Natural killer cell (primary cell): ENCODE data around the gene RTN4R. TPM values are rescaled to one million over a fixed set of nuclear protein-coding genes. Genes with fewer than 3 reads are reported as not detected.

Experiments
- ATAC-seq, 3 donors: fragments of 150-1000 bp in 2 of 3; fragments of 200-7000 bp in 1 of 3; cut with Tn5 transposase; 1 replicate in 1 of 3; 2 replicates in 2 of 3; pipeline ENCODE4 v1.10.0; 2021; ENCODE audit warnings: mild to moderate bottlenecking in 2 of 3, moderate library complexity in 2 of 3
- DNase-seq, 2 donors: peaks; one replicate each; pipeline versions ENCODE4 v3.0.0 to v3.0.0-alpha.2; 2013 to 2021; ENCODE audit warnings: mixed read lengths in 1 of 2
- H3K27ac ChIP-seq: one replicate; pipeline ENCODE4 v1.5.1; 2013; ENCODE audit warnings: mild to moderate bottlenecking, low read length
- H3K27me3 ChIP-seq: one replicate; pipeline ENCODE4 v1.6.1; 2013; ENCODE audit warnings: low read length; ENCODE audit not compliant: control insufficient read depth, insufficient read depth
- H3K36me3 ChIP-seq: one replicate; pipeline ENCODE4 v1.6.1; 2013; ENCODE audit warnings: low read length; ENCODE audit not compliant: control insufficient read depth, insufficient read depth
- H3K4me1 ChIP-seq: one replicate; pipeline ENCODE4 v1.6.1; 2013; ENCODE audit warnings: low read length; ENCODE audit not compliant: control insufficient read depth, insufficient read depth
- H3K4me3 ChIP-seq: one replicate; pipeline ENCODE4 v1.5.1; 2013; ENCODE audit warnings: low read length
- H3K9me3 ChIP-seq: one replicate; pipeline ENCODE4 v1.6.1; 2013; ENCODE audit warnings: low read length; ENCODE audit not compliant: control insufficient read depth, insufficient read depth
- H3K27ac Mint-ChIP-seq, 2 donors: one replicate each; pipeline ENCODE4 v1.8.0; 2022; ENCODE audit warnings: mild to moderate bottlenecking in 2 of 2, mixed read lengths in 2 of 2, moderate library complexity in 1 of 2
- H3K27me3 Mint-ChIP-seq, 2 donors: one replicate each; pipeline ENCODE4 v1.8.0; 2022; ENCODE audit warnings: low read depth in 2 of 2, mixed read lengths in 2 of 2
- H3K36me3 Mint-ChIP-seq: one replicate; pipeline ENCODE4 v1.8.0; 2022; ENCODE audit warnings: mixed read lengths
- H3K4me1 Mint-ChIP-seq, 2 donors: one replicate each; pipeline ENCODE4 v1.8.0; 2022; ENCODE audit warnings: mixed read lengths in 2 of 2
- H3K4me3 Mint-ChIP-seq: one replicate; pipeline ENCODE4 v1.8.0; 2022; ENCODE audit warnings: mild to moderate bottlenecking, moderate library complexity, mixed read lengths
- H3K9me3 Mint-ChIP-seq, 2 donors: one replicate each; pipeline ENCODE4 v1.8.0; 2022; ENCODE audit warnings: mixed read lengths in 2 of 2
- CTCF ChIP-seq: fragments of 200-600 bp; IDR thresholded peaks from one replicate; pipeline ENCODE4 v1.8.0; 2022; ENCODE audit warnings: antibody characterized with exemption
- WGBS: methylation state at CpG from one replicate; pipeline ENCODE4 v1.1.7; 2013; ENCODE audit warnings: missing lambda C conversion rate; ENCODE audit not compliant: insufficient coverage; 5-methylcytosine and 5-hydroxymethylcytosine counted together
- intact Hi-C: fragments of 100-400 bp; cut with micrococcal nuclease; formaldehyde crosslinking; loops from one replicate; pipeline ENCODE4 v1.14.2; 2022
- total RNA-seq, 4 donors: library from RNA; stranded (reverse); fragments of 120-200 nt in 1 of 4; gene quantifications; one replicate each; pipeline versions ENCODE4 v1.2.3 to v1.2.4, GENCODE V29; 2013 to 2022

RTN4R gene
- total RNA-seq, 3 donors from 2014 or later (not counting 1 experiment from before 2014, with no cell fraction given): 1.2 to 2.9 (median 1.6) TPM

DNA sequence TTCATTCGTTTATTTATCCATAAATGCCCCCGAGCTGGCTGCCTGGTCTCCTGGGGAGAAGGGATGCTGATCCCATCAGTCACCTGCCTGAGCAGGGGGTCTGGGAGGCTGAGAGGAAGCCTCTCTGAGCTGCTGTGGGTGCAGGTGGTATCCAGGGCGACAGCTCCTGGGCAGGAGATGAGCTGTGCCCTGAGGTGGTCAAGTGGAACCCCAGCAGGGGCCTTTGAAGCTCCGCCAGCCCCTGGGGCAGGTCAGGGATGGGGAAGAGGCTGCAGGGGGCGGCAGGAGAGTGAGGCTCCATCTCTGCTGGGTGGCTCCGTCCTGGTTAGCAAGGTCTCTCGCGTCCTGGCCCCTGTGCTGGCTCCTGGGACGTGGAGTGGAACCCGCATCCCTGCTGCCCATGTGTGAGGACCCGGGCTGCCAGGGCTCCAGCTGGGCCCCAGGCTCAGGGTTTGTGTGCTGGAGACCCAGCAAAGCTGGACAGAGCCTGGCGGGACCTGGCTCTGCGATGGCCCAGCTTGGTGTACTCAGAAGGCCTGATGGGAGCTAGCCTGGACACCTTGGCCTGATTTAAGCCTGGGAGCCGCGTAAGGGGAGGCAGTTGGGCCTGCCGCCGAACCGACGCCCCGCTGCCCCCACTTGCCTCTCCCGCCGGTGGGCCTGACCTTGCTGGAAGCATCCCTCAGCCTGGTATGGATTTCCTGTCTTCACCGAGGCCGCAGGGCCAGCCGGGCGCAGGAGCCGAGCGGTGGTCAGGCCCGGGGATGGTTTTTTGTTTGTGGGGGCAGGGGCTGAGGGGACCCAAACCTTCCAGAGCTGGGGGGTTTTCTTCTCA, 44.5 kb downstream of the RTN4R start:
- Histone ChIP-seq H3K27me3 (no peaks in the 10 kb centered on the region), H3K36me3 (no peaks in the 10 kb centered on the region), H3K9me3 (no peaks in the 10 kb centered on the region), H3K4me1 (no peaks in the 10 kb centered on the region), H3K27ac (no peak overlapping the region), H3K4me3 (no peak overlapping the region)
- no peak for TF ChIP-seq CTCF
- no peak overlapping the region for H3K27ac Mint-ChIP-seq
- intact Hi-C loops: no loop called here
- H3K36me3 Mint-ChIP-seq: no peaks in the 10 kb centered on the region
- H3K4me3 Mint-ChIP-seq: no peak overlapping the region
- H3K9me3 Mint-ChIP-seq: no peaks in the 10 kb centered on the region
- H3K27me3 Mint-ChIP-seq: no peaks in the 10 kb centered on the region
- peaks cover 0 to 6% of the 10 kb centered on the region in 2 donors for H3K4me1 Mint-ChIP-seq
- ATAC-seq (no peak), DNase-seq (no peak)
- WGBS: 87% methylated on average over 29 of the region's 29 CpGs

DNA sequence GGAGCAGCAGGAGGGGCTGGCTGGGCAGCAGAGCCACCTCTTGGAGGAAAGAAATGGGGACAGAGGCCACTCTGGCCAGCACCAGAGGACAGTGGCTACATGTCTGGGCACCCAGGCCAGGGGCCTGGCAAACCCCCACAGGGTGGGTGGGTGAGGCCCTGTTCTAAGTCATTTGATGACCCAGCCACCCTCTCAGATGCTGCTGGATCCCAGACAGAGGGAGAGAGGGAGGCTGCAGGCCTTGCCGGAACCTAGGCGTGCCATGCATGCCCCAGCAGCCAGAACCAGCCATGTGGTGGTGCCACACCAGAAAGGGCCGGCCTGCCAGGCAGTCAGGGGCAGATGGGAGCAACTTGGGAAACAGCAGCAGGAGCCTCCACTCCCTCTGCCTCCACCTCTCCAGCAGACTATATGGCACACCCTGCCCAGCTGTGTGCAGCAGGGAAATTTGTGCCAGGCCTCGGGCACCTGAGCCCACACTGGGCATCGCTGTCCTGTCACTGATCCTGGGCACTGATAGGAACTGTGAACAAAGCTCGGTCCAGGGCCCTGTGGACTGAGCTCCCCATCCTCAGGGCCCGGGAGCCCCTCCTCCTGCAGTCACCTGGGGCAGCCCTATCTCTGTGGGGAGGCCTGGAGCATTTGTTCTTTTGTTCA, 45.2 kb downstream of the RTN4R start:
- intact Hi-C loops: no loop called here
- Histone ChIP-seq H3K27ac (no peak overlapping the region), H3K36me3 (no peaks in the 10 kb centered on the region), H3K4me3 (no peak overlapping the region), H3K4me1 (no peaks in the 10 kb centered on the region), H3K27me3 (no peaks in the 10 kb centered on the region), H3K9me3 (no peaks in the 10 kb centered on the region)
- H3K4me1 Mint-ChIP-seq: peaks cover 0 to 6% of the 10 kb centered on the region in 2 donors
- no peak for DNase-seq
- no peaks in the 10 kb centered on the region for H3K36me3 Mint-ChIP-seq
- H3K4me3 Mint-ChIP-seq: no peak overlapping the region
- 94% methylated on average over 7 of the region's 7 CpGs for WGBS
- no peak overlapping the region for H3K27ac Mint-ChIP-seq
- H3K27me3 Mint-ChIP-seq: no peaks in the 10 kb centered on the region
- H3K9me3 Mint-ChIP-seq: no peaks in the 10 kb centered on the region
- ATAC-seq: no peak
- no peak for TF ChIP-seq CTCF

DNA sequence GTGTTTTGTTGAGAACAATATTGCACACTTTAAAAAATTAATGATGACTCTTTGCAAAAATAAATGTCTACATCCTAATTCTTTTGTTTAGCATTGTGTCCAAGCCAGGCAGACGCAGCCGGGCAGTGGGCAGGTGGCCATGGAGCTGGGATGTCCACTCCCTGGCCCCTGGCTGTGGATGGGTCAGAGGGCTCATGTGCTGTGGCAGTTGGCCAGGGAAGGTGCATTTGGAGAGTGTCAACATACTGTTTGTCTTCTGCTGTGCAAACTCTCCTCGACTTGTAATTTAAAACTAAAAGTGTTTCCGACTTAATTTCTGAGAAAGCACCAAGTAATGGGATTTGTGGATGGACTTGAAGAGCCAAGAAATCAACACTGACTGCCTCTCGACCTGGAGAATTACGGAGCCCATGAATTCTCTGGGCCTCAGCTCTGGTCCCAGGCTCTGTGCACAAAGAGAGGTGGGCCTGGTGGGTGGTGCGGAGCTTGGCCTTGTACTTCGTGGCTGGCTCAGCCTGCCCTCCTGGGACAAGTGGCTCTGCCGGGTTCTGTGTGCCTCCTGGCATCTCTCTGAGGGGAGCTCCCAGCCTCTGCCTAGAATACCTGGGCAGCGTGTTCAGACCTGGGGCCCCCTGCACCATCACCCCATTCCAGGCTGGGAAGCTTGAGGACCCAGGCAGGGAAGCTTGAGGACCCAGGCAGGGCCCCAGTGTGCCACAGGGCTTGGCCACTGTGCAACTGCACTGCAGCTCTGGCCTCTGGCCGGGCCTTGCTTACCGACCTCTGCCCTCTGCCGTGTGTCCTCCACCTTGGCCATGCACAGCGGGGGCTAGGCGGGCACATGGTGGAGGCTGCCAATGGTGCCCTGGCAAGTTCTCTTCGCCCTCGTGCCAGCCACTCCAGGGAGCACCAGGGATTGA, 46.4 kb downstream of the RTN4R start:
- Mint-ChIP-seq H3K4me1 (peaks cover 0 to 6% of the 10 kb centered on the region in 2 donors), H3K27me3 (no peaks in the 10 kb centered on the region), H3K4me3 (no peak overlapping the region), H3K27ac (no peak overlapping the region), H3K9me3 (no peaks in the 10 kb centered on the region), H3K36me3 (no peaks in the 10 kb centered on the region)
- H3K27me3 ChIP-seq: no peaks in the 10 kb centered on the region
- H3K36me3 ChIP-seq: no peaks in the 10 kb centered on the region
- H3K9me3 ChIP-seq: no peaks in the 10 kb centered on the region
- no peak for ATAC-seq
- TF ChIP-seq CTCF: no peak
- DNase-seq: no peak
- H3K27ac ChIP-seq: no peak overlapping the region
- intact Hi-C loops: no loop called here
- no peaks in the 10 kb centered on the region for H3K4me1 ChIP-seq
- H3K4me3 ChIP-seq: no peak overlapping the region
- 87% methylated on average over 17 of the region's 17 CpGs for WGBS
